H9 (cell line): ENCODE data around the gene HAGH. TPM values are rescaled to one million over a fixed set of nuclear protein-coding genes. Genes with fewer than 3 reads are reported as not detected.
"Not testable (repeated sequence)": the region's sequence is repeated elsewhere in the genome, so short reads cannot be mapped to it uniquely, and the experiment has no call there.

Experiments used
- DNase-seq: peaks from one replicate; pipeline ENCODE4 v3.0.0-alpha.2; 2017
- H2AFZ ChIP-seq: one replicate; pipeline ENCODE4 v1.6.1; 2013; ENCODE audit warnings: mild to moderate bottlenecking, low read length, control low read depth, moderate library complexity
- H2AK5ac ChIP-seq: 2 replicates; pipeline ENCODE4 v1.6.1; 2013; ENCODE audit warnings: low read length, control low read depth, mixed read lengths; ENCODE audit not compliant: insufficient read length
- H2BK120ac ChIP-seq: one replicate; pipeline ENCODE4 v1.6.1; 2013; ENCODE audit warnings: low read depth, mild to moderate bottlenecking, low read length, control low read depth, inconsistent platforms; ENCODE audit not compliant: poor library complexity, severe bottlenecking
- H2BK12ac ChIP-seq: 2 replicates; pipeline ENCODE4 v1.6.1; 2013; ENCODE audit warnings: low read length, control low read depth, mixed read lengths, low read depth; ENCODE audit not compliant: insufficient read length
- H2BK15ac ChIP-seq: 2 replicates; pipeline ENCODE4 v1.6.1; 2013; ENCODE audit warnings: low read depth, low read length, control low read depth
- H2BK20ac ChIP-seq: one replicate; pipeline ENCODE4 v1.6.1; 2013; ENCODE audit warnings: low read depth, mild to moderate bottlenecking, low read length, control low read depth, inconsistent platforms; ENCODE audit not compliant: poor library complexity, severe bottlenecking
- H2BK5ac ChIP-seq: 2 replicates; pipeline ENCODE4 v1.6.1; 2013; ENCODE audit warnings: low read length, control low read depth, mixed read lengths; ENCODE audit not compliant: insufficient read length
- H3K14ac ChIP-seq: 2 replicates; pipeline ENCODE4 v1.6.1; 2013; ENCODE audit warnings: low read length, control low read depth; ENCODE audit not compliant: insufficient read depth
- H3K18ac ChIP-seq: 2 replicates; pipeline ENCODE4 v1.6.1; 2013; ENCODE audit warnings: low read depth, mild to moderate bottlenecking, mixed read lengths, low read length, control low read depth; ENCODE audit not compliant: insufficient read length
- H3K23ac ChIP-seq: 2 replicates; pipeline ENCODE4 v1.6.1; 2013; ENCODE audit warnings: low read length, control low read depth, mixed read lengths, low read depth; ENCODE audit not compliant: insufficient read length
- H3K23me2 ChIP-seq: 2 replicates; pipeline ENCODE4 v1.6.1; 2013; ENCODE audit warnings: low read depth, mild to moderate bottlenecking, mixed read lengths, low read length, control low read depth; ENCODE audit not compliant: insufficient read length, poor library complexity, severe bottlenecking
- H3K27ac ChIP-seq: 2 replicates; pipeline ENCODE4 v1.5.1; 2013; ENCODE audit warnings: low read length, control low read depth, mixed read lengths, low read depth; ENCODE audit not compliant: insufficient read length
- H3K27me3 ChIP-seq: 2 replicates; pipeline ENCODE4 v1.6.1; 2013; ENCODE audit warnings: low read length, control low read depth, inconsistent platforms; ENCODE audit not compliant: insufficient read depth
- H3K4ac ChIP-seq: 2 replicates; pipeline ENCODE4 v1.6.1; 2013; ENCODE audit warnings: low read depth, mild to moderate bottlenecking, control low read depth, inconsistent platforms, low read length, moderate library complexity
- H3K4me1 ChIP-seq: 2 replicates; pipeline ENCODE4 v1.6.1; 2013; ENCODE audit warnings: low read length, control low read depth, inconsistent platforms; ENCODE audit not compliant: insufficient read depth
- H3K4me2 ChIP-seq: 2 replicates; pipeline ENCODE4 v1.6.1; 2013; ENCODE audit warnings: low read length, control low read depth, mixed read lengths; ENCODE audit not compliant: insufficient read length, insufficient read depth
- H3K56ac ChIP-seq: 2 replicates; pipeline ENCODE4 v1.6.1; 2013; ENCODE audit warnings: low read depth, mild to moderate bottlenecking, mixed read lengths, low read length, control low read depth; ENCODE audit not compliant: insufficient read length
- H3K79me1 ChIP-seq: 2 replicates; pipeline ENCODE4 v1.6.1; 2013; ENCODE audit warnings: low read depth, mild to moderate bottlenecking, moderate library complexity, low read length, control low read depth, inconsistent platforms; ENCODE audit not compliant: insufficient read depth, poor library complexity, severe bottlenecking
- H3K79me2 ChIP-seq: 2 replicates; pipeline ENCODE4 v1.6.1; 2013; ENCODE audit warnings: low read length, control low read depth, inconsistent platforms; ENCODE audit not compliant: insufficient read depth
- H3K9ac ChIP-seq: 2 replicates; pipeline ENCODE4 v1.6.1; 2013; ENCODE audit warnings: low read length, control low read depth, mixed read lengths; ENCODE audit not compliant: insufficient read length; ENCODE audit errors: extremely low read depth
- H3K9me3 ChIP-seq: one replicate; pipeline ENCODE4 v1.6.1; 2013; ENCODE audit warnings: low read depth, low read length, inconsistent platforms; ENCODE audit not compliant: control insufficient read depth
- H3T11ph ChIP-seq: one replicate; pipeline ENCODE4 v1.6.1; 2013; ENCODE audit warnings: mild to moderate bottlenecking, low read length, control low read depth, inconsistent platforms
- H4K20me1 ChIP-seq: one replicate; pipeline ENCODE4 v1.6.1; 2013; ENCODE audit not compliant: control insufficient read depth, insufficient read length, insufficient read depth
- H4K5ac ChIP-seq: 2 replicates; pipeline ENCODE4 v1.6.1; 2013; ENCODE audit warnings: low read depth, mild to moderate bottlenecking, mixed read lengths, low read length, control low read depth; ENCODE audit not compliant: insufficient read length
- H4K8ac ChIP-seq: replicated peaks from 2 replicates; pipeline ENCODE4 v1.6.1; 2013; ENCODE audit warnings: low read length, control low read depth, mixed read lengths, low read depth; ENCODE audit not compliant: insufficient read length
- H4K91ac ChIP-seq: 2 replicates; pipeline ENCODE4 v1.6.1; 2013; ENCODE audit warnings: low read depth, mild to moderate bottlenecking, moderate library complexity, mixed read lengths, low read length, control low read depth; ENCODE audit not compliant: insufficient read length
- H3K27ac Mint-ChIP-seq, 3 experiments: 2 replicates in 2 of 3; 3 replicates in 1 of 3; pipeline ENCODE4 v1.8.0; 2020 to 2021; ENCODE audit warnings: mixed read lengths in 3 of 3, mild to moderate bottlenecking in 1 of 3, moderate library complexity in 1 of 3
- H3K27me3 Mint-ChIP-seq: 2 replicates; pipeline ENCODE4 v1.8.0; 2021; ENCODE audit warnings: low read depth, mild to moderate bottlenecking, moderate library complexity, mixed read lengths
- H3K36me3 Mint-ChIP-seq, 3 experiments: 2 replicates in 2 of 3; 3 replicates in 1 of 3; pipeline ENCODE4 v1.8.0; 2020 to 2021; ENCODE audit warnings: low read depth in 3 of 3, mixed read lengths in 3 of 3; ENCODE audit not compliant: insufficient read depth in 1 of 3
- H3K4me1 Mint-ChIP-seq, 2 experiments: 2 replicates each; pipeline ENCODE4 v1.8.0; 2020; ENCODE audit warnings: mixed read lengths in 2 of 2
- H3K4me3 Mint-ChIP-seq, 2 experiments: 2 replicates in 1 of 2; 3 replicates in 1 of 2; pipeline ENCODE4 v1.8.0; 2020 to 2021; ENCODE audit warnings: mild to moderate bottlenecking in 2 of 2, mixed read lengths in 2 of 2, moderate library complexity in 1 of 2
- H3K9me3 Mint-ChIP-seq, 2 experiments: 2 replicates in 1 of 2; 3 replicates in 1 of 2; pipeline ENCODE4 v1.8.0; 2020; ENCODE audit warnings: mild to moderate bottlenecking in 2 of 2, mixed read lengths in 2 of 2, moderate library complexity in 1 of 2
- WGBS: extraction: QIAGEN DNeasy Blood & Tissue Kit; methylation state at CpG from one replicate; pipeline ENCODE4 v1.1.7; 2013; ENCODE audit warnings: missing lambda C conversion rate, low lambda C conversion rate, mixed read lengths; ENCODE audit not compliant: insufficient read length; ENCODE audit errors: extremely low coverage; 5-methylcytosine and 5-hydroxymethylcytosine counted together
- total RNA-seq: library from RNA; stranded (reverse); gene quantifications from 2 replicates; pipeline ENCODE4 v1.2.1, GENCODE V29; 2021
- TF ChIP-seq, protein P1 (sequence below): fragments of 200-600 bp; sonication (generic); conservative IDR thresholded peaks from 3 replicates; pipeline ENCODE4 v1.8.0; 2021; ENCODE audit warnings: antibody characterized with exemption, mild to moderate bottlenecking

The HAGH gene
- total RNA-seq, 1 experiment from 2014 or later = 30.0 TPM

DNA sequence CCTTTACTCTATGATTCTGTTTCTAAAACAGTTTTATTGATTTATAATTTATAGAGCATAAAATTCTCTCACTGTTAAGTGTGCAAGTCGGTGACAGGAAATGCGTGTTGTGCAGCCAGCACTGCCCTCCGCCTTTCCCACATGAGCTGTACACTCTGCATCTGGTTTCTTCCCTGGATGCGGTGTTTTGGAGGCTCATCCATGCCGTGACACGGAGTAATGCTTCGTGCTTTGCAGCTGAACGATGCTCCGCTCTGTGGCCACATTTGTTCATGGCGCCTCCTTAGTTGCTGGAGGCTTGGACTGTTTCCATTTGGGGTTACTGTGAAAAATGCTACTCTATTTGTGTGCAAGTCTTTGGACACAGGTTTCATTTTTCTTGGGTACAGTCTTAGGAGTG, 25.9 kb downstream of the HAGH start:
- H3K4me1 ChIP-seq = no peaks in the 10 kb centered on the region
- no peak overlapping the region for H2BK15ac ChIP-seq
- H4K20me1 ChIP-seq = no peaks in the 10 kb centered on the region
- no peak overlapping the region for H3K4me2 ChIP-seq
- Mint-ChIP-seq H3K9me3 (peaks cover 47 to 48% of the 10 kb centered on the region in 2 experiments), H3K27me3 (no peaks in the 10 kb centered on the region), H3K27ac (no peak overlapping the region), H3K4me3 (no peak overlapping the region), H3K36me3 (peaks cover 25 to 41% (median 32%) of the 10 kb centered on the region in 3 experiments), H3K4me1 (no peaks in the 10 kb centered on the region)
- H3K9me3 ChIP-seq = peaks cover 7% of the 10 kb centered on the region
- no peaks in the 10 kb centered on the region for H3K23me2 ChIP-seq
- no peak overlapping the region for H2BK12ac ChIP-seq
- H3K23ac ChIP-seq = no peak overlapping the region
- no peak overlapping the region for H3T11ph ChIP-seq
- H3K14ac ChIP-seq = no peak overlapping the region
- H2AFZ ChIP-seq = no peak overlapping the region
- H4K8ac ChIP-seq = no peak overlapping the region
- no peaks in the 10 kb centered on the region for H3K27me3 ChIP-seq
- H3K9ac ChIP-seq = no peak overlapping the region
- H3K27ac ChIP-seq = no peak overlapping the region
- H3K4ac ChIP-seq = no peak overlapping the region
- H2AK5ac ChIP-seq = no peak overlapping the region
- H4K91ac ChIP-seq = no peak overlapping the region
- no peak overlapping the region for H4K5ac ChIP-seq
- no peak for DNase-seq
- no peak overlapping the region for H3K18ac ChIP-seq
- TF ChIP-seq, protein P1, sequence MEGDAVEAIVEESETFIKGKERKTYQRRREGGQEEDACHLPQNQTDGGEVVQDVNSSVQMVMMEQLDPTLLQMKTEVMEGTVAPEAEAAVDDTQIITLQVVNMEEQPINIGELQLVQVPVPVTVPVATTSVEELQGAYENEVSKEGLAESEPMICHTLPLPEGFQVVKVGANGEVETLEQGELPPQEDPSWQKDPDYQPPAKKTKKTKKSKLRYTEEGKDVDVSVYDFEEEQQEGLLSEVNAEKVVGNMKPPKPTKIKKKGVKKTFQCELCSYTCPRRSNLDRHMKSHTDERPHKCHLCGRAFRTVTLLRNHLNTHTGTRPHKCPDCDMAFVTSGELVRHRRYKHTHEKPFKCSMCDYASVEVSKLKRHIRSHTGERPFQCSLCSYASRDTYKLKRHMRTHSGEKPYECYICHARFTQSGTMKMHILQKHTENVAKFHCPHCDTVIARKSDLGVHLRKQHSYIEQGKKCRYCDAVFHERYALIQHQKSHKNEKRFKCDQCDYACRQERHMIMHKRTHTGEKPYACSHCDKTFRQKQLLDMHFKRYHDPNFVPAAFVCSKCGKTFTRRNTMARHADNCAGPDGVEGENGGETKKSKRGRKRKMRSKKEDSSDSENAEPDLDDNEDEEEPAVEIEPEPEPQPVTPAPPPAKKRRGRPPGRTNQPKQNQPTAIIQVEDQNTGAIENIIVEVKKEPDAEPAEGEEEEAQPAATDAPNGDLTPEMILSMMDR = no peak
- H2BK5ac ChIP-seq = no peak overlapping the region
- no peak overlapping the region for H2BK120ac ChIP-seq
- no CpG with 5 or more reads among the region's 10 CpGs for WGBS
- no peak overlapping the region for H3K56ac ChIP-seq
- no peaks in the 10 kb centered on the region for H3K79me2 ChIP-seq
- H2BK20ac ChIP-seq = no peak overlapping the region
- H3K79me1 ChIP-seq = no peaks in the 10 kb centered on the region

DNA sequence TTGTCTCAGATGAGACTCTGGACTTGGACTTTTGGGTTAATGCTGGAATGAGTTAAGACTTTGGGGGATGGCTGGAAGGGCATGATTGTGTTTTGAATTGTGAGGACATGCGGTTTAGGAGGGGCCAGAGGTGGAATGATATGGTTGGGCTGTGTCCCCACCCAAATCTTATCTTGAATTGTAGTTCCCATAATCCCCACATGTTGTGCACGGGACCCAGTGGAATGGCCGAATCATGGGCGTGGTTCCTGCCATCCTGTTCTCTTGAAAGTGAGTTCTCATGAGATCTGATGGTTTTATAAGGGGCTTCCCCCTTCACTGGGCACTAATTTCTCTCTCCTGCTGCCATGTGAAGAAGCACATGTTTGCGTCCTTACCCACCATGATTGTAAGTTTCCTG, 27.4 kb downstream of the HAGH start:
- H3K14ac ChIP-seq, DNase-seq, H3K4me1 ChIP-seq, H3K4ac ChIP-seq, H3K23me2 ChIP-seq, H2BK12ac ChIP-seq, H3K27ac ChIP-seq, H3K27me3 ChIP-seq, H3K4me2 ChIP-seq, H2AFZ ChIP-seq, H4K91ac ChIP-seq, H2AK5ac ChIP-seq, H4K8ac ChIP-seq, H3T11ph ChIP-seq, H3K23ac ChIP-seq, H3K4me1 Mint-ChIP-seq, H3K9me3 ChIP-seq, H3K56ac ChIP-seq, H4K5ac ChIP-seq, H2BK20ac ChIP-seq, H2BK120ac ChIP-seq, H2BK15ac ChIP-seq, H3K4me3 Mint-ChIP-seq, H3K79me2 ChIP-seq, H2BK5ac ChIP-seq, H3K27ac Mint-ChIP-seq, H3K27me3 Mint-ChIP-seq, H4K20me1 ChIP-seq, H3K9ac ChIP-seq, H3K18ac ChIP-seq, H3K79me1 ChIP-seq: not testable (repeated sequence)
- Mint-ChIP-seq H3K9me3 (peaks cover 46 to 47% of the 10 kb centered on the region in 2 experiments), H3K36me3 (peaks cover 22 to 38% (median 29%) of the 10 kb centered on the region in 3 experiments)
- WGBS = no CpG with 5 or more reads among the region's 5 CpGs
